Measurements from ENCODE around the gene SUGCT. TPM values are rescaled to one million over a fixed set of nuclear protein-coding genes. Genes with fewer than 3 reads are reported as not detected.

SUGCT gene
- polyA plus RNA-seq, 1 experiment, result 12.5 TPM

- no peaks in the 10 kb centered on the region for H3K27me3 ChIP-seq (ENCODE audit: control insufficient read depth, insufficient read depth, low read length)
- no peak for DNase-seq (ENCODE audit: low read depth, low spot score)
- POLR2A ChIA-PET, result interaction anchor here (1.0 kb wide), 1 partner anchor 531 kb away, joined by 3 read pairs; no protein-coding TSS in a partner anchor
- no peaks in the 10 kb centered on the region for H3K9me3 ChIP-seq (ENCODE audit: control insufficient read depth, insufficient read depth, low read length)
- no peak for TF ChIP-seq CTCF (IDR thresholded peaks at IDR 0.05; ENCODE audit: low read depth, low read length)
- no peak overlapping the region for H3K4me3 ChIP-seq (ENCODE audit: low read depth, low read length)
- CTCF ChIA-PET, result interaction anchor here (0.7 to 5.4 kb wide), 43 partner anchors 8 to 1709 kb away, joined by 3 to 67 read pairs (median 4); partner anchors contain the start of gene INHBA
- H3K27ac ChIP-seq (ENCODE audit: low read depth, low read length), result no peak overlapping the region
Observed at GRCh38 chr7:40231796-40232195, 97.0 kb downstream of the SUGCT start.

DNA sequence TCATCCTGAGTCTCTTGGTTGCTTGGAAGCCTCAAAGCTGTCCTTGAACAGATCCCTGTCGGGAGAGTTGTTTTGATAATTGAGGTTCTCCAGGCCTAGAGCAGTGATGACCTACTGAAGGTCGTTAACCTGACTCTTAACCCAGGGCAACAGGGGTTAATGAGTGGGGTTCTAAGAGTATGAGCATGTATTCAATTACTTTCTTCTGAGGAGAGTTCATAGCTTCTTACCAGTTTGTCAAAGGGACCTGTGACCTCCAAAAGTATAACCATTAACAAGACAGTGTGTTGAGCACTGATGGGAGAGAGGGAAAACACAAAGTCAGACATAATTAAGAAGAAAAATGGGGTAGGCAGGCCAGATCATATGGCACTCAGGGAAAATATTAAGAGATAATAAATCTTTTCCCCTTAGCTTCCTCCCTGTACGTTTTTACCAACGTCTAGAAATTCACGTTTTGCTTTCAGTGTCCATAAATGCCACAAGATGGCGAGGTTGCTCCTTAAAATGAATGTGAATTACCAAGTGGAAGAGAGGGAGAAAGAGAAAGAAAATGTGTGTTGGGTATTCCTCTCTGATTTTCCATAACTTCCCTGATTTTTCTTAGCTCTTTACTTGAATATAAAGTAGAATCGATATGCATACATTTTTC lies 97.6 kb downstream of the SUGCT start:
- peak; percentile 29 for DNase-seq (ENCODE audit: low read depth, low spot score)
- Histone ChIP-seq H3K4me3 (ENCODE audit: low read depth, low read length) (no peak overlapping the region), H3K27me3 (ENCODE audit: control insufficient read depth, insufficient read depth, low read length) (no peaks in the 10 kb centered on the region), H3K27ac (ENCODE audit: low read depth, low read length) (no peak overlapping the region), H3K9me3 (ENCODE audit: control insufficient read depth, insufficient read depth, low read length) (no peaks in the 10 kb centered on the region)
- peak; percentile 66 for TF ChIP-seq CTCF (IDR thresholded peaks at IDR 0.05; ENCODE audit: low read depth, low read length)
- ChIA-PET CTCF (interaction anchor here (0.6 to 5.4 kb wide), 61 partner anchors 8 to 1709 kb away, joined by 3 to 67 read pairs (median 4); partner anchors contain the start of gene INHBA), POLR2A (interaction anchor here (1.0 kb wide), 1 partner anchor 531 kb away, joined by 3 read pairs; no protein-coding TSS in a partner anchor)

DNA sequence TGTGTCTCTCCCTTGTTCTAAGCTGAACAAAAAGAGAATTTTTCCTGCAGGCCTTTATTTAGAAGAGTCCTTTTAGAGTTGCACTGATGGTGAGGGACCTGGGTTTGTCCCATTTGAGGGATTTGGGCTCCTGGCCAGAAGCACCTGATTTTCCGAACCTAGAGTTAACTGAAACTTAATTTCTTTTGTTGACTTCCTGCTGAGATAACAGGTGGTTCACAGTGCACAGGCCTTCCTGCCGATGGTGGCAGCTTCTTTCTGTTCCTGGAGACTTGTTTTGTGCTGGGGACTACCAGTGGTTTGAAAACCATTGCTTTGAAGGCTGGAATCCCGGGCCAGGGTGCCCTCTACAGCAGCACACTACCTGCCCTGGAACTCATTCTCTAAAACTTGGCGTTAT lies 99.2 kb downstream of the SUGCT start:
- ChIA-PET CTCF (interaction anchor here (0.6 to 5.4 kb wide), 12 partner anchors 13 to 1707 kb away, joined by 3 to 67 read pairs (median 12); partner anchors contain the start of gene INHBA), POLR2A (no interaction called here)

GRCh38 chr7:40234666-40235065 lies 99.9 kb downstream of the SUGCT start:
- ChIA-PET CTCF (interaction anchor here (1.2 to 5.4 kb wide), 5 partner anchors 371 to 1470 kb away, joined by 3 to 67 read pairs (median 30); partner anchors contain the start of gene INHBA), POLR2A (interaction anchor here (0.6 kb wide), 1 partner anchor 9 kb away, joined by 4 read pairs; no protein-coding TSS in a partner anchor)
- Histone ChIP-seq H3K9me3 (ENCODE audit: control insufficient read depth, insufficient read depth, low read length) (no peaks in the 10 kb centered on the region), H3K27ac (ENCODE audit: low read depth, low read length) (no peak overlapping the region), H3K27me3 (ENCODE audit: control insufficient read depth, insufficient read depth, low read length) (no peaks in the 10 kb centered on the region), H3K4me3 (ENCODE audit: low read depth, low read length) (no peak overlapping the region)
- TF ChIP-seq CTCF (IDR thresholded peaks at IDR 0.05; ENCODE audit: low read depth, low read length), result no peak
- no peak for DNase-seq (ENCODE audit: low read depth, low spot score)

More for the DNA sequence above, 99.2 kb downstream of the SUGCT start:
- Histone ChIP-seq H3K4me3 (ENCODE audit: low read depth, low read length) (no peak overlapping the region), H3K27me3 (ENCODE audit: control insufficient read depth, insufficient read depth, low read length) (no peaks in the 10 kb centered on the region), H3K9me3 (ENCODE audit: control insufficient read depth, insufficient read depth, low read length) (no peaks in the 10 kb centered on the region), H3K27ac (ENCODE audit: low read depth, low read length) (no peak overlapping the region)
- TF ChIP-seq CTCF (IDR thresholded peaks at IDR 0.05; ENCODE audit: low read depth, low read length), result no peak
- DNase-seq (ENCODE audit: low read depth, low spot score), result no peak

- POLR2A ChIA-PET, result no interaction called here
- CTCF ChIA-PET, result no interaction called here
- Histone ChIP-seq H3K27me3 (ENCODE audit: control insufficient read depth, insufficient read depth, low read length) (no peaks in the 10 kb centered on the region), H3K4me3 (ENCODE audit: low read depth, low read length) (no peak overlapping the region), H3K27ac (ENCODE audit: low read depth, low read length) (no peak overlapping the region), H3K9me3 (ENCODE audit: control insufficient read depth, insufficient read depth, low read length) (no peaks in the 10 kb centered on the region)
- no peak for DNase-seq (ENCODE audit: low read depth, low spot score)
- no peak for TF ChIP-seq CTCF (IDR thresholded peaks at IDR 0.05; ENCODE audit: low read depth, low read length)
Observed at GRCh38 chr7:40237731-40238130, 102.9 kb downstream of the SUGCT start.

Measured in AG04450 (cell line).